Small intestine (tissue), 7 donors: Measurements from ENCODE around the gene KDM2B. TPM values are rescaled to one million over a fixed set of nuclear protein-coding genes. Genes with fewer than 3 reads are reported as not detected.
A peak's percentile ranks its signal among the peaks of the same experiment; 100 is the strongest.

Experiments used
- DNase-seq, 2 donors: peaks; one replicate each; pipeline versions ENCODE4 v3.0.0 to v3.0.0-alpha.2; 2013
- FAIRE-seq: peaks from 2 replicates; lab custom pipeline; 2012; peaks lifted over from hg19 to GRCh38; lab: Jason Lieb, UNC
- H3K27ac ChIP-seq, 3 donors: one replicate each; pipeline ENCODE4 v1.5.1; 2013; ENCODE audit warnings: low read length in 2 of 3, mild to moderate bottlenecking in 2 of 3, control low read depth in 1 of 3, inconsistent platforms in 1 of 3, low read depth in 1 of 3, moderate library complexity in 1 of 3
- H3K27me3 ChIP-seq, 3 donors: one replicate each; pipeline ENCODE4 v1.6.1; 2013; ENCODE audit warnings: low read length in 3 of 3, inconsistent platforms in 1 of 3; ENCODE audit not compliant: control insufficient read depth in 3 of 3, insufficient read depth in 3 of 3
- H3K36me3 ChIP-seq, 3 donors: one replicate each; pipeline ENCODE4 v1.6.1; 2013; ENCODE audit warnings: low read length in 3 of 3, inconsistent platforms in 1 of 3, low read depth in 1 of 3, mild to moderate bottlenecking in 1 of 3, moderate library complexity in 1 of 3; ENCODE audit not compliant: control insufficient read depth in 3 of 3, insufficient read depth in 2 of 3
- H3K4me1 ChIP-seq, 3 donors: one replicate each; pipeline ENCODE4 v1.6.1; 2013; ENCODE audit warnings: low read length in 2 of 3, inconsistent platforms in 1 of 3, low read depth in 1 of 3, mild to moderate bottlenecking in 1 of 3, moderate library complexity in 1 of 3; ENCODE audit not compliant: control insufficient read depth in 3 of 3, insufficient read depth in 2 of 3
- H3K4me3 ChIP-seq, 3 donors: one replicate each; pipeline ENCODE4 v1.5.1; 2013; ENCODE audit warnings: low read length in 3 of 3, control low read depth in 1 of 3, inconsistent platforms in 1 of 3, low read depth in 1 of 3, mild to moderate bottlenecking in 1 of 3, moderate library complexity in 1 of 3
- H3K9me3 ChIP-seq, 2 donors: one replicate each; pipeline ENCODE4 v1.6.1; 2013; ENCODE audit warnings: low read depth in 1 of 2, low read length in 1 of 2; ENCODE audit not compliant: control insufficient read depth in 2 of 2, insufficient read depth in 1 of 2
- WGBS, 3 donors: extraction: QIAGEN DNeasy Blood & Tissue Kit; methylation state at CpG; one replicate each; pipeline ENCODE4 v1.1.7; 2013; 5-methylcytosine and 5-hydroxymethylcytosine counted together
- polyA plus RNA-seq, 4 donors: library from polyadenylated mRNA; stranded (reverse) in 3 of 4; unstranded in 1 of 4; fragments of 200-250 nt in 3 of 4; fragments of 120-200 nt in 1 of 4; gene quantifications; one replicate each; pipeline versions ENCODE4 v1.2.1 to v1.2.3, GENCODE V29; 2013
- donor health status: healthy with polysubstance abuse.
- donor health status: control.
- donor health status: control.
- donor health status: Bipolar disorder and iron deficiency.
- donor health status: healthy.

The KDM2B gene
- polyA plus RNA-seq, 4 donors = 7.6 to 16.0 (median 11.8) TPM

- WGBS, 3 donors = 92 to 93% (median 93%) methylated on average over 17 to 18 of the region's 18 CpGs
- FAIRE-seq = no peak
- H3K9me3 ChIP-seq = no peaks in the 10 kb centered on the region
Measured at GRCh38 chr12:121453629-121454028, 127.2 kb downstream of the KDM2B start.

DNA sequence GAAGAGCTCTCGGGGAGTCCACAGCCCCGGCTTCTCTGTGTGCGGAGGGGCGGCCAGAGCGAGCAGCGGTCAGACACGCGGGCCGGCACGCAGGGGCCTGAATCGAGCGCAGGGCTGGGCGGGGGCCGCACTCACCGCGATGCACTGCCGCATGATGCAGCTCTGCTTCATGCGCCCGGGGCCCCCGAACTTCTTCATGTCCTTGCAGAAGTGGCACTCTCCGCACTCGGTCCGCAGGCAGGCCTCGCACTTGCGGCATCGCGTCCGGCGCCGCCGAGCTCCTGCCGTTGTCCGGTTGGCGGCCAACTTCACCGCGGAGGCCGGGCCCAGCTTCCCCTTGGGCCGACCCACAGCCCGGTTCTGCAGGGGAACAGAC is 127.8 kb downstream of the KDM2B start:
- FAIRE-seq (no peak), DNase-seq (no peak)
- H3K9me3 ChIP-seq = no peaks in the 10 kb centered on the region
- H3K4me3 ChIP-seq = no peak overlapping the region
- H3K36me3 ChIP-seq = peaks cover 0 to 46% (median 0%) of the 10 kb centered on the region in 3 donors
- 91 to 95% (median 94%) methylated on average over 39 of the region's 39 CpGs for WGBS, 3 donors
- H3K27me3 ChIP-seq = no peaks in the 10 kb centered on the region
- peak overlapping the region; percentile 85 to 88 (median 87) for H3K27ac ChIP-seq
- H3K4me1 ChIP-seq = peaks cover 0 to 18% (median 3%) of the 10 kb centered on the region in 3 donors

More at GRCh38 chr12:121453629-121454028, 127.2 kb downstream of the KDM2B start:
- peaks cover 0 to 18% (median 3%) of the 10 kb centered on the region in 3 donors for H3K4me1 ChIP-seq
- no peak overlapping the region for H3K4me3 ChIP-seq
- H3K36me3 ChIP-seq = peaks cover 0 to 41% (median 0%) of the 10 kb centered on the region in 3 donors
- no peak for DNase-seq
- H3K27me3 ChIP-seq = no peaks in the 10 kb centered on the region
- H3K27ac ChIP-seq = no peak overlapping the region

DNA sequence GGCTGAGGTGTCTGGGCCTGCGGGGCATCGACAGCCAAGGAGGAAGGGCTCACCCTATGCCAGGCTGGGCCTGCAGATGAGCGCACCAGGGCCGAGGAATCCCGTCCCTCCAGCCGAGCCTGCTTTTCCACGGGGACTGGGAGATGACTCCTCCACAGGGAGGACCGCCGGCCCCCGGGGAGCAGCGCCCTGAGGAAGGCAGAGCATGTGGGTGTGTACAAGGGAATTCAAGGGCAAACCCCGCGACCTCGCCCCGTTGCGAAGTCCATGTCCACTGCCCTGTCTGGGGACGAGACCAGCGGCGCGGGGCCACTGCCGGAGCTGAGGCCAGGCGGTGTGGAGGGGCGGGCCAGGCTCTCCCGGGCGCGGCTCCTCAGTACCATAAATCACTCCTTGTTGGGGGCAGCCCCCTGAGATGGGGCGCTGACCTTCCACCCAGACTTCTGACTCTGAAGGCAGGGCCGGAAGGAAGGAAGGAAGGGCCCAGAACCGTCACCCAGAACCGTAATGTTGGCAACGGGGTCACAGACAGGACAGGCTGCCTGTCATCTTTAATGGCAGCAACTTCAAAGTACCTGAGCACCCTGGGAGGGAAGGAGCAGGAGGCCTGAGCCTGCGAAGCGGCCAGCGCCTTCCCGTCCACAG is 128.4 kb downstream of the KDM2B start:
- Histone ChIP-seq H3K27ac (peak overlapping the region; percentile 85 to 88 (median 87)), H3K4me3 (peak overlapping the region in 2 of 3 donors; percentile 23 to 38), H3K4me1 (peaks cover 0 to 18% (median 3%) of the 10 kb centered on the region in 3 donors), H3K27me3 (no peaks in the 10 kb centered on the region), H3K9me3 (no peaks in the 10 kb centered on the region), H3K36me3 (peaks cover 0 to 48% (median 0%) of the 10 kb centered on the region in 3 donors)
- 20 to 40% (median 32%) methylated on average over 31 to 35 of the region's 35 CpGs for WGBS, 3 donors
- FAIRE-seq = no peak
- DNase-seq = peak; percentile 87 to 88

DNA sequence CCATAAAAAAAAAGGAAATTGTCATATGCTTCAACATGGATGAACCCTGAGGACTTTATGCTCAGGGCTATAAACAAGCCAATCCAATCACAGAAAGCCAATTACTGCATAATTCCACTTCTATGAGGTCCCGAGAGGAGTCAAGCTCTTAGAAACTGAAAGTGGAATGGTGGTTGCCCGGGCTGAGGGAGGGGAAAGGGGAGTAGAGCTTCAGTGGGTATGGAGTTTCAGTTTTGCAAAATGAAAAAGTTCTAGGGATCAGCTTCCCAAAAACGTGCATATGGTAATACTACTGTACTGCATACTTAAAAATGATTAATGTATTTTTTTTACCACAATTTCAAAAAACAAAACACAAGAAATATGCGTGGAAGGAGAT is 128.9 kb downstream of the KDM2B start:
- DNase-seq (peak; percentile 83 to 89), FAIRE-seq (no peak)
- H3K4me3 ChIP-seq = peak overlapping the region in 2 of 3 donors; percentile 23 to 38
- WGBS, 3 donors = 5 to 18% (median 11%) methylated on average over 4 of the region's 4 CpGs
- H3K9me3 ChIP-seq = no peaks in the 10 kb centered on the region
- peak overlapping the region; percentile 85 to 88 (median 87) for H3K27ac ChIP-seq
- H3K36me3 ChIP-seq = peaks cover 0 to 43% (median 0%) of the 10 kb centered on the region in 3 donors
- no peaks in the 10 kb centered on the region for H3K27me3 ChIP-seq
- H3K4me1 ChIP-seq = peaks cover 0 to 18% (median 3%) of the 10 kb centered on the region in 3 donors

GRCh38 chr12:121448771-121449315 is 132.0 kb downstream of the KDM2B start:
- peaks cover 0 to 18% (median 3%) of the 10 kb centered on the region in 3 donors for H3K4me1 ChIP-seq
- 90 to 94% (median 91%) methylated on average over 15 to 16 of the region's 16 CpGs for WGBS, 3 donors
- H3K9me3 ChIP-seq = no peaks in the 10 kb centered on the region
- no peak overlapping the region for H3K27ac ChIP-seq
- no peak for DNase-seq
- H3K27me3 ChIP-seq = no peaks in the 10 kb centered on the region
- H3K4me3 ChIP-seq = no peak overlapping the region
- H3K36me3 ChIP-seq = peaks cover 0 to 47% (median 0%) of the 10 kb centered on the region in 3 donors
- no peak for FAIRE-seq

DNA sequence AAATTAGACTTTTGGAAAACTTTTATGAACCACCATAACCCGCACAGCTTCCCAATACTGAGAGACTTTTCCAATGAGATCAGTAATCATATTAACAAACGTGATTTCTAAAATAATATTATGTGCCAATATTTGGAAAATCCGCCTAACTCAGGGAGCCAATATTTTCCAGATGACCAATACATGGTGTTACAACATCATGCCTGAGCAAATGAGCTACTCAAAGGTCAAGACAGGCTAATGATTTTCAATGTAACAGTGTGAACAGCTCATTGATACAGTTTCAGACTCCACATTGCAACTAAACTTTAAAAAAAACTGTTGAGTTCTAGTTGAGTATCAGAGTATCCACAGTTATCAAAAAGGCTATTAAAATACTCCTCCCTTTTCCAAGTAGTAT is 134.1 kb downstream of the KDM2B start:
- no peaks in the 10 kb centered on the region for H3K27me3 ChIP-seq
- no peak overlapping the region for H3K4me3 ChIP-seq
- H3K4me1 ChIP-seq = peaks cover 0 to 6% (median 0%) of the 10 kb centered on the region in 3 donors
- peaks cover 0 to 61% (median 5%) of the 10 kb centered on the region in 3 donors for H3K36me3 ChIP-seq
- DNase-seq (no peak), FAIRE-seq (no peak)
- WGBS, 3 donors = 81 to 91% (median 89%) methylated on average over 3 of the region's 3 CpGs
- no peak overlapping the region for H3K27ac ChIP-seq
- H3K9me3 ChIP-seq = no peaks in the 10 kb centered on the region

- no peak for FAIRE-seq
- 80 to 88% (median 84%) methylated on average over 4 of the region's 4 CpGs for WGBS, 3 donors
- H3K27ac ChIP-seq = no peak overlapping the region
Measured at GRCh38 chr12:121444842-121445202, 136.0 kb downstream of the KDM2B start.

DNA sequence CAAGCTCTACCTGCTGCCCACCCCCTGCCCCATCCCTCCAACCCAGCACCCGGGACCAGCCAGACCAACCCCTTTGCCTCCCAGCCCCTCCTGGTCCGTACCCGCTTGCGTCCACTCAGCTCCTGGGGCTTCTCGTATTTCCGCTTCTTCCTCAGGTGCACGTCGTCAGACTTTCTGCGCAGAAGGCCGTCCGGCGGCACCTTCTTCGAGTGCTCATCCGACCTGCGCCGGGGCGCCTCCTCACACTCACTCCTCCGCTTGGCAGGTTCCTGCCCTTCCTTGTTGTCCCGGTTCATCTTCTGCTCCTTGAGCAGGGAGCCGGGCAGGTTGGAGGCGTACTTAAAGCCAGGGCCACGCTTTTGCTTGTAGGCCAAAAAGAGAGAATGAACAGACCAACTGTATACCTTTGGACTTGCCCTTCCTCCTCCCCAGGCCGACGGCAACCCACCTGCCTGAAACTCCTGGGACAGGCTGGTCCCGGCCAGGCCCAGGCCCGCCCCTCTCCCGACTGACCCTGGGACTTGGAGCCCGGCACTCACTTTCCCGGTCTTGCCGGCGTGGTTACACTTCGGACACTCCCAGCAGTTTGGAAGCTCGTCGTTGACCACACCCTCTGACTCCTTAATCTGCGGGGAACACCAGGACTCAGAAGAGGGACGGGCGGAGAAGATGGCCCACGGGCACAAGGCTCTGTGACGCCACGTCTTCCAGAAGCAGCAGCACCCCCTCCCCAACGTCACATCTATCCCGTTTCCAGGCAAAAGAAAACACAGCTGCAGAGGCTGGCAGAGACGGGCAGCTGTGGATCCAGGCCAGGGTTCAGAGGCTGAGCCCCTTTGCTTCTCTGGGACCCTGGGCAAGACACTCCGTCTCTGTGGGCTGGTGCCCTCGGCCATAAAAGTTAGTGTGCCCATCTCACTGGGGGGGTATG is 136.6 kb downstream of the KDM2B start:
- no peaks in the 10 kb centered on the region for H3K27me3 ChIP-seq
- H3K4me3 ChIP-seq = no peak overlapping the region
- no peak overlapping the region for H3K27ac ChIP-seq
- WGBS, 3 donors = 56 to 76% (median 66%) methylated on average over 45 of the region's 45 CpGs
- no peaks in the 10 kb centered on the region for H3K4me1 ChIP-seq
- no peaks in the 10 kb centered on the region for H3K9me3 ChIP-seq
- H3K36me3 ChIP-seq = peaks cover 5 to 84% (median 10%) of the 10 kb centered on the region in 3 donors
- FAIRE-seq (no peak), DNase-seq (peak in 1 of 2 donors; percentile 66)

More at GRCh38 chr12:121444842-121445202, 136.0 kb downstream of the KDM2B start:
- H3K27me3 ChIP-seq = no peaks in the 10 kb centered on the region
- H3K4me1 ChIP-seq = no peaks in the 10 kb centered on the region
- H3K9me3 ChIP-seq = no peaks in the 10 kb centered on the region
- H3K36me3 ChIP-seq = peaks cover 4 to 81% (median 8%) of the 10 kb centered on the region in 3 donors
- no peak overlapping the region for H3K4me3 ChIP-seq
- no peak for DNase-seq
